ENCODE measurements around the gene SLC18A2.
A peak's percentile ranks its signal among the peaks of the same experiment; 100 is the strongest.
"Not testable (repeated sequence)": the region's sequence is repeated elsewhere in the genome, so short reads cannot be mapped to it uniquely, and the experiment has no call there.

The SLC18A2 gene

GRCh38 chr10:117240621-117241529, at the start of gene SLC18A2:
Gene SLC18A2, plus strand, starts transcription at chr10:117241114. Its CDS starts 580 bp downstream, at chr10:117241694.
- DNase-seq = no peak

- no peak for DNase-seq
Observed at GRCh38 chr10:117197189-117197588, 43.7 kb upstream of the SLC18A2 start, which contains the start of gene KCNK18. Gene KCNK18, plus strand, starts transcription at chr10:117197489. Its CDS starts 0 bp downstream, at chr10:117197489.

- no peak for DNase-seq
Observed at GRCh38 chr10:117198088-117198487, 42.8 kb upstream of the SLC18A2 start.

- DNase-seq = no peak
Observed at GRCh38 chr10:117201826-117202225, 39.1 kb upstream of the SLC18A2 start.

- DNase-seq = no peak
Observed at GRCh38 chr10:117204316-117204715, 36.6 kb upstream of the SLC18A2 start.

GRCh38 chr10:117212176-117212575, 28.7 kb upstream of the SLC18A2 start:
- DNase-seq = no peak

GRCh38 chr10:117214401-117214800, 26.5 kb upstream of the SLC18A2 start:
- DNase-seq = no peak

- DNase-seq = no peak
Observed at GRCh38 chr10:117215079-117215478, 25.8 kb upstream of the SLC18A2 start.

- no peak for DNase-seq
Observed at GRCh38 chr10:117216028-117216427, 24.9 kb upstream of the SLC18A2 start.

- peak; percentile 76 for DNase-seq
Observed at GRCh38 chr10:117216611-117217195, 24.2 kb upstream of the SLC18A2 start.

- peak; percentile 22 for DNase-seq
Observed at GRCh38 chr10:117217196-117217761, 23.6 kb upstream of the SLC18A2 start.

GRCh38 chr10:117218654-117219053, 22.3 kb upstream of the SLC18A2 start:
- DNase-seq = no peak

- no peak for DNase-seq
Observed at GRCh38 chr10:117221156-117221711, 19.7 kb upstream of the SLC18A2 start.

- no peak for DNase-seq
Observed at GRCh38 chr10:117222552-117222951, 18.4 kb upstream of the SLC18A2 start.

- no peak for DNase-seq
Observed at GRCh38 chr10:117222976-117223692, 17.8 kb upstream of the SLC18A2 start.

GRCh38 chr10:117223693-117224430, 17.1 kb upstream of the SLC18A2 start:
- no peak for DNase-seq

- DNase-seq = no peak
Observed at GRCh38 chr10:117224881-117225280, 16.0 kb upstream of the SLC18A2 start.

- DNase-seq = no peak
Observed at GRCh38 chr10:117226813-117227451, 14.0 kb upstream of the SLC18A2 start.

GRCh38 chr10:117228210-117228609, 12.7 kb upstream of the SLC18A2 start:
- no peak for DNase-seq

GRCh38 chr10:117230107-117230506, 10.8 kb upstream of the SLC18A2 start:
- DNase-seq = not testable (repeated sequence)

GRCh38 chr10:117237401-117237991, 3.4 kb upstream of the SLC18A2 start:
- no peak for DNase-seq
